Spleen (tissue), 7 donors: ENCODE measurements around the gene DACT1.

Source experiments
- CTCF ChIP-seq, 11 experiments: fragments of 200-600 bp in 7 of 11; fragments of 450-650 bp in 4 of 11; sonication (generic) in 4 of 11; IDR thresholded peaks in 8 of 11; conservative IDR thresholded peaks in 3 of 11; 1 replicate in 7 of 11; 2 replicates in 4 of 11; pipeline versions ENCODE4 v1.4.0 to v1.8.0; 2016 to 2021; ENCODE audit warnings: antibody characterized with exemption in 11 of 11, inconsistent platforms in 4 of 11, mild to moderate bottlenecking in 1 of 11
- POLR2AphosphoS5 ChIP-seq, 3 donors: sonication (generic); formaldehyde crosslinking; IDR thresholded peaks; one replicate each; pipeline ENCODE4 v1.5.1; 2017; ENCODE audit warnings: antibody characterized with exemption in 3 of 3
- donor health status: DM: no; HTN: no; CAD: no; lungs with moderate emphysema.
- donor health status: DM: no; HTN: no; CAD: no.
- donor health status: DM: no; HTN: no; CAD: no.

GRCh38 chr14:58593977-58594376 is 43.8 kb upstream of the DACT1 start:
- TF ChIP-seq CTCF (IDR thresholded peaks at IDR 0.05 in 8 of 11, conservative IDR thresholded peaks at IDR 0.05 in 3 of 11) (no peak), POLR2AphosphoS5 (IDR thresholded peaks at IDR 0.05) (no peak)
